ENCODE measurements around the gene MEIG1. TPM values are rescaled to one million over a fixed set of nuclear protein-coding genes. Genes with fewer than 3 reads are reported as not detected.

Gene MEIG1
- total RNA-seq, 2 experiments from 2014 or later, result 0.75 to 1.3 TPM

Other genes with a start within 250 kb of the MEIG1 start
- gene FAM107B, start 184.5 kb upstream of the MEIG1 start, total RNA-seq, result 100 to 1,000 TPM; 229 to 235 TPM
- under 1 TPM; 0.63 to 0.75 TPM for gene CDNF, start 121.4 kb upstream of the MEIG1 start, total RNA-seq
- 10 to 100 TPM; 21.9 to 23.1 TPM for gene HSPA14, start 121.1 kb upstream of the MEIG1 start, total RNA-seq
- 10 to 100 TPM; 15.5 to 18.7 TPM for gene MSANTD7, start 121.1 kb upstream of the MEIG1 start, total RNA-seq
- gene SUV39H2, start 80.5 kb upstream of the MEIG1 start, total RNA-seq, result 10 to 100 TPM; 24.5 to 25.2 TPM
- 10 to 100 TPM; 36.8 to 40.4 TPM for gene DCLRE1C, start 5.3 kb upstream of the MEIG1 start, total RNA-seq
- gene OLAH, start 84.6 kb downstream of the MEIG1 start, total RNA-seq, result 1 to 10 TPM; 4.0 to 4.2 TPM
- gene ACBD7, start 129.4 kb downstream of the MEIG1 start, total RNA-seq, result 1 to 10 TPM; 2.1 to 2.6 TPM
- gene RPP38, start 138.0 kb downstream of the MEIG1 start, total RNA-seq, result 10 to 100 TPM; 14.9 to 16.8 TPM
- gene NMT2, start 209.3 kb downstream of the MEIG1 start, total RNA-seq, result 10 to 100 TPM; 45.1 to 45.5 TPM

Measured in activated CD4-positive, alpha-beta memory T cell treated with anti-CD3 and anti-CD28 coated beads, Interleukin-2, amount 10 ng/mL, durations not matched to agents 7 days and 5 days (primary cell).